ENCODE data around the gene SHQ1. TPM values are rescaled to one million over a fixed set of nuclear protein-coding genes. Genes with fewer than 3 reads are reported as not detected.

Gene SHQ1
- total and polyA plus RNA-seq, 7 donors = 7.9 to 17.4 (median 9.6) TPM

DNA sequence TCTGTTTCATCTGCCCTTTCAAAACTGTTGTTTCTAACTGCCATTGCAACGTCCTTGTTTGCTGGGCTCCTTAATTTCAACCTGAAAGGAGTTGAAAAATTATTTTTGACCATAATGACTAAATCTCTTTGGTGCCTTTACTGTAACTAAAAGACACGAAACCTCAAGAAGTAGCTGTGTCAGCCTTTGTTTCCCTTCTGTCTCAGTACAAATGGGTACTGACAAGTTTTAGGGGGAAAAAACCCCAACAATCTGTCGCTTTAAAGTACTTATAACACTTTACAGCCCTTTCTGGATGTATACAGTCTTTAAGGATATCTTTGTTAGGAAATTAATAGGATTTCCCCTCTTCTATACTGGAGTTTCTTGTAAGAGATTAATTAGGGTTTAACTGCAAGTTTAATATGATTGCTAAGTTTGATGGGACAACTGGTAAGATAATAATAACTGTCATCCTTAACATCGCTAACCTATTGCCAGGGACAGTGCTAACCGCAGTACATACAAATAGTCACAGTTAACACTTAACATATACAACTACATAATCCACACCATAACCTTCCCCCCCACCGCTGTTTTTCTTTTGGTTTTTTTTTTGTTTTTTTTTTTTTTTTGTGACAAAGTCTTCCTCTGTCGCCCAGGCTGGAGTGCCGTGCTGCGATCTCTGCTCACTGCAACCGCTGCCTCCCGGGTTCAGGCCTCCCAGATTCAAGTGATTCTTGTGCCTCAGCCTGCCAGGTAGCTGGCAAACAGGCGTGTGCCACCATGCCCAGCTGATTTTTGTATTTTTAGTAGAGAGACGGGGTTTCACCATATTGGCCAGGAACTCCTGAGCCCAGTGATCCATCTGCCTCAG lies 41.3 kb upstream of the SHQ1 start:
- H3K27me3 ChIP-seq = no peaks in the 10 kb centered on the region
- WGBS, 2 donors = 76 to 82% methylated on average over 13 of the region's 13 CpGs
- H3K36me3 ChIP-seq = no peaks in the 10 kb centered on the region
- no peaks in the 10 kb centered on the region for H3K9me3 ChIP-seq
- H3K4me1 ChIP-seq = peaks cover 0 to 24% (median 17%) of the 10 kb centered on the region in 4 donors
- peak overlapping the region in 1 of 4 donors; percentile 55 for H3K4me3 ChIP-seq
- no peak for DNase-seq
- intact Hi-C loops (cut with DNase I) = loop anchor here (5.0 kb wide), 3 partner anchors 42 to 108 kb away; partner anchors contain the start of genes PPP4R2 and SHQ1
- no peak for TF ChIP-seq POLR2A (IDR thresholded peaks at IDR 0.05)
- no peak for TF ChIP-seq EP300 (IDR thresholded peaks at IDR 0.05)
- peak overlapping the region; percentile 63 to 70 (median 68) for H3K27ac ChIP-seq

GRCh38 chr3:72888546-72889309 lies 40.5 kb upstream of the SHQ1 start:
- TF ChIP-seq EP300 (IDR thresholded peaks at IDR 0.05) = no peak
- TF ChIP-seq, protein P1, sequence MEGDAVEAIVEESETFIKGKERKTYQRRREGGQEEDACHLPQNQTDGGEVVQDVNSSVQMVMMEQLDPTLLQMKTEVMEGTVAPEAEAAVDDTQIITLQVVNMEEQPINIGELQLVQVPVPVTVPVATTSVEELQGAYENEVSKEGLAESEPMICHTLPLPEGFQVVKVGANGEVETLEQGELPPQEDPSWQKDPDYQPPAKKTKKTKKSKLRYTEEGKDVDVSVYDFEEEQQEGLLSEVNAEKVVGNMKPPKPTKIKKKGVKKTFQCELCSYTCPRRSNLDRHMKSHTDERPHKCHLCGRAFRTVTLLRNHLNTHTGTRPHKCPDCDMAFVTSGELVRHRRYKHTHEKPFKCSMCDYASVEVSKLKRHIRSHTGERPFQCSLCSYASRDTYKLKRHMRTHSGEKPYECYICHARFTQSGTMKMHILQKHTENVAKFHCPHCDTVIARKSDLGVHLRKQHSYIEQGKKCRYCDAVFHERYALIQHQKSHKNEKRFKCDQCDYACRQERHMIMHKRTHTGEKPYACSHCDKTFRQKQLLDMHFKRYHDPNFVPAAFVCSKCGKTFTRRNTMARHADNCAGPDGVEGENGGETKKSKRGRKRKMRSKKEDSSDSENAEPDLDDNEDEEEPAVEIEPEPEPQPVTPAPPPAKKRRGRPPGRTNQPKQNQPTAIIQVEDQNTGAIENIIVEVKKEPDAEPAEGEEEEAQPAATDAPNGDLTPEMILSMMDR (IDR thresholded peaks at IDR 0.05) = no peak
- TF ChIP-seq POLR2AphosphoS5 (IDR thresholded peaks at IDR 0.05) = no peak
- TF ChIP-seq POLR2A (IDR thresholded peaks at IDR 0.05) = no peak
- DNase-seq = no peak
- no peaks in the 10 kb centered on the region for H3K36me3 ChIP-seq

GRCh38 chr3:72887705-72888545 lies 39.7 kb upstream of the SHQ1 start, which contains the start of gene GXYLT2:
GXYLT2 (plus strand) TSS chr3:72888046; CDS start chr3:72888234, 188 bp downstream.
- Histone ChIP-seq H3K9me3 (peaks cover 0 to 4% (median 0%) of the 10 kb centered on the region in 4 donors), H3K4me1 (peaks cover 0 to 24% (median 17%) of the 10 kb centered on the region in 4 donors), H3K27me3 (no peaks in the 10 kb centered on the region), H3K36me3 (no peaks in the 10 kb centered on the region), H3K27ac (peak within 1 kb of the TSS; percentile 63 to 70 (median 68)), H3K4me3 (peak within 1 kb of the TSS; percentile 37 to 55 (median 50))
- intact Hi-C loops (cut with DNase I) = loop anchor here (5.0 kb wide), 2 partner anchors 49 to 109 kb away; partner anchors contain the start of gene PPP4R2
- TF ChIP-seq, protein P1 (IDR thresholded peaks at IDR 0.05) = no peak
- TF ChIP-seq POLR2A (IDR thresholded peaks at IDR 0.05) (no peak), POLR2AphosphoS5 (IDR thresholded peaks at IDR 0.05) (no peak), EP300 (IDR thresholded peaks at IDR 0.05) (no peak)
- DNase-seq = peak; percentile 83
- 0 to 1% methylated on average over 96 of the region's 96 CpGs for WGBS, 2 donors

More at GRCh38 chr3:72888546-72889309, 40.5 kb upstream of the SHQ1 start:
- no peaks in the 10 kb centered on the region for H3K27me3 ChIP-seq
- peak overlapping the region; percentile 37 to 55 (median 50) for H3K4me3 ChIP-seq
- peak overlapping the region; percentile 63 to 70 (median 68) for H3K27ac ChIP-seq
- peaks cover 0 to 24% (median 17%) of the 10 kb centered on the region in 4 donors for H3K4me1 ChIP-seq
- 8 to 19% methylated on average over 21 of the region's 21 CpGs for WGBS, 2 donors
- H3K9me3 ChIP-seq = no peaks in the 10 kb centered on the region
- intact Hi-C loops (cut with DNase I) = loop anchor here (5.0 kb wide), 2 partner anchors 49 to 109 kb away; partner anchors contain the start of gene PPP4R2

- TF ChIP-seq, protein P1 (IDR thresholded peaks at IDR 0.05) = no peak
- TF ChIP-seq EP300 (IDR thresholded peaks at IDR 0.05) (no peak), POLR2AphosphoS5 (IDR thresholded peaks at IDR 0.05) (no peak)
- peak overlapping the region; percentile 37 to 55 (median 50) for H3K4me3 ChIP-seq
- WGBS, 2 donors = 2 to 4% methylated on average over 7 of the region's 7 CpGs
- DNase-seq = no peak
- H3K4me1 ChIP-seq = peaks cover 0 to 22% (median 17%) of the 10 kb centered on the region in 4 donors
- H3K27ac ChIP-seq = peak overlapping the region; percentile 47 to 70 (median 66)
- H3K27me3 ChIP-seq = no peaks in the 10 kb centered on the region
- intact Hi-C loops (cut with DNase I) = loop anchor here (5.0 kb wide), 2 partner anchors 50 to 110 kb away; partner anchors contain the start of gene PPP4R2
- peaks cover 0 to 4% (median 0%) of the 10 kb centered on the region in 4 donors for H3K9me3 ChIP-seq
- no peaks in the 10 kb centered on the region for H3K36me3 ChIP-seq
These were observed 39.1 kb upstream of the SHQ1 start for GRCh38 chr3:72887343-72887704.

All from sigmoid colon (tissue), 7 donors.